H1 (cell line): ENCODE measurements around the gene RAD18. TPM values are rescaled to one million over a fixed set of nuclear protein-coding genes. Genes with fewer than 3 reads are reported as not detected.

ENCODE experiments used
- CTCF ChIA-PET: fragments of 300-600 bp; sonication (Branson Sonifier 250); formaldehyde crosslinking; loops from one replicate; lab custom pipeline; 2021; ENCODE audit not compliant: partially characterized antibody; lab: Charles Lee
- POLR2A ChIA-PET: fragments of 300-600 bp; sonication (Branson Sonifier 250); formaldehyde crosslinking; loops from one replicate; lab custom pipeline; 2021; ENCODE audit warnings: inconsistent platforms; ENCODE audit not compliant: partially characterized antibody; lab: Charles Lee
- DNase-seq, 2 experiments: peaks; one replicate each; pipeline versions ENCODE4 v3.0.0 to v3.0.0-alpha.2; 2010 to 2022; ENCODE audit warnings: low spot score in 2 of 2, low read depth in 1 of 2, mixed read lengths in 1 of 2
- FAIRE-seq: peaks from 2 replicates; lab custom pipeline; 2011; peaks lifted over from hg19 to GRCh38; lab: Jason Lieb, UNC
- H2AFZ ChIP-seq: 2 replicates; pipeline ENCODE4 v1.8.1; 2012; ENCODE audit warnings: low read length, inconsistent platforms
- H2AK5ac ChIP-seq: 2 replicates; pipeline ENCODE4 v1.6.1; 2013; ENCODE audit warnings: low read depth, low read length
- H2BK120ac ChIP-seq: replicated peaks from 2 replicates; pipeline ENCODE3; 2013; ENCODE audit warnings: low read depth, low read length, inconsistent platforms
- H2BK12ac ChIP-seq: 2 replicates; pipeline ENCODE4 v1.6.1; 2013; ENCODE audit warnings: low read depth, low read length
- H2BK15ac ChIP-seq: 2 replicates; pipeline ENCODE4 v1.6.1; 2013; ENCODE audit warnings: low read length
- H2BK20ac ChIP-seq: 2 replicates; pipeline ENCODE4 v1.6.1; 2013; ENCODE audit warnings: low read length
- H2BK5ac ChIP-seq: 2 replicates; pipeline ENCODE4 v1.6.1; 2013; ENCODE audit warnings: low read depth, low read length
- H3K14ac ChIP-seq: 2 replicates; pipeline ENCODE4 v1.6.1; 2013; ENCODE audit warnings: inconsistent platforms; ENCODE audit not compliant: insufficient read length
- H3K18ac ChIP-seq: 2 replicates; pipeline ENCODE4 v1.6.1; 2013; ENCODE audit warnings: low read length; ENCODE audit errors: extremely low read depth
- H3K23ac ChIP-seq: 2 replicates; pipeline ENCODE4 v1.6.1; 2013; ENCODE audit warnings: inconsistent platforms; ENCODE audit not compliant: insufficient read length
- H3K23me2 ChIP-seq: 2 replicates; pipeline ENCODE4 v1.6.1; 2013; ENCODE audit warnings: low read depth, low read length
- H3K27ac ChIP-seq: 2 replicates; pipeline ENCODE4 v1.6.1; 2011; ENCODE audit warnings: low read depth, low read length, inconsistent platforms
- H3K27me3 ChIP-seq, 4 experiments: replicated peaks in 1 of 4; 1 replicate in 1 of 4; 2 replicates in 3 of 4; pipeline versions ENCODE4 v1.6.1 to v1.8.1; 2011 to 2013; ENCODE audit warnings: low read length in 3 of 4, mild to moderate bottlenecking in 3 of 4, inconsistent platforms in 2 of 4, mixed read lengths in 2 of 4, moderate library complexity in 1 of 4; ENCODE audit not compliant: control insufficient read depth in 3 of 4, insufficient read depth in 3 of 4; ENCODE audit errors: extremely low read depth in 1 of 4
- H3K36me3 ChIP-seq, 4 experiments: 2 replicates each; pipeline versions ENCODE4 v1.6.1 to v1.8.1; 2011 to 2013; ENCODE audit warnings: mild to moderate bottlenecking in 4 of 4, low read length in 3 of 4, moderate library complexity in 2 of 4, control low read depth in 1 of 4, inconsistent platforms in 1 of 4; ENCODE audit not compliant: insufficient read depth in 4 of 4, control insufficient read depth in 2 of 4
- H3K4ac ChIP-seq: replicated peaks from 2 replicates; pipeline ENCODE3; 2013; ENCODE audit warnings: low read length, low read depth, mixed read lengths, inconsistent platforms; ENCODE audit not compliant: insufficient read length
- H3K4me1 ChIP-seq, 4 experiments: replicated peaks in 1 of 4; 1 replicate in 1 of 4; 2 replicates in 3 of 4; pipeline versions ENCODE4 v1.6.1 to v1.8.1; 2011 to 2013; ENCODE audit warnings: low read length in 3 of 4, inconsistent platforms in 2 of 4, mixed read lengths in 1 of 4; ENCODE audit not compliant: insufficient read depth in 4 of 4, control insufficient read depth in 3 of 4
- H3K4me2 ChIP-seq, 2 experiments: 2 replicates each; pipeline versions ENCODE4 v1.6.1 to v1.8.1; 2011 to 2013; ENCODE audit warnings: low read depth in 2 of 2, low read length in 2 of 2, control low read depth in 1 of 2, inconsistent platforms in 1 of 2, mild to moderate bottlenecking in 1 of 2; ENCODE audit not compliant: insufficient read depth in 1 of 2
- H3K4me3 ChIP-seq, 4 experiments: fragments of 200-600, 300-600 bp in 1 of 4; sonication (generic), shearing (Covaris generic), sonication (Bioruptor Twin) in 1 of 4; 2 replicates each; pipeline versions ENCODE4 v1.5.1 to v1.8.1; 2011 to 2016; ENCODE audit warnings: low read length in 4 of 4, low read depth in 3 of 4, control low read depth in 2 of 4, inconsistent platforms in 2 of 4, mild to moderate bottlenecking in 2 of 4, mixed read lengths in 1 of 4, moderate library complexity in 1 of 4; ENCODE audit not compliant: insufficient read depth in 2 of 4; ENCODE audit errors: extremely low read depth in 1 of 4
- H3K56ac ChIP-seq: replicated peaks from 2 replicates; pipeline ENCODE3; 2013; ENCODE audit warnings: low read depth, mild to moderate bottlenecking, mixed read lengths, low read length, inconsistent platforms; ENCODE audit not compliant: insufficient read length
- H3K79me1 ChIP-seq: 2 replicates; pipeline ENCODE4 v1.6.1; 2013; ENCODE audit warnings: low read depth, low read length, control low read depth
- H3K79me2 ChIP-seq, 2 experiments: 2 replicates each; pipeline versions ENCODE4 v1.6.1 to v1.8.1; 2012 to 2013; ENCODE audit warnings: low read length in 2 of 2, mild to moderate bottlenecking in 2 of 2, inconsistent platforms in 1 of 2; ENCODE audit not compliant: insufficient read depth in 2 of 2, control insufficient read depth in 1 of 2
- H3K9ac ChIP-seq, 4 experiments: replicated peaks in 1 of 4; 1 replicate in 1 of 4; 2 replicates in 3 of 4; pipeline versions ENCODE4 v1.6.1 to v1.8.1; 2011 to 2013; ENCODE audit warnings: low read depth in 3 of 4, low read length in 3 of 4, control low read depth in 2 of 4, mild to moderate bottlenecking in 2 of 4, moderate library complexity in 2 of 4, inconsistent platforms in 1 of 4; ENCODE audit errors: extremely low read depth in 1 of 4
- H3K9me3 ChIP-seq, 2 experiments: 2 replicates each; pipeline versions ENCODE4 v1.6.1 to v1.8.1; 2012 to 2013; ENCODE audit warnings: mild to moderate bottlenecking in 2 of 2, moderate library complexity in 2 of 2, control low read depth in 1 of 2, inconsistent platforms in 1 of 2, low read depth in 1 of 2, low read length in 1 of 2, mixed read lengths in 1 of 2; ENCODE audit not compliant: insufficient read depth in 2 of 2
- H4K20me1 ChIP-seq, 2 experiments: replicated peaks in 1 of 2; 2 replicates each; pipeline versions ENCODE3 to v1.8.1; 2011 to 2013; ENCODE audit warnings: inconsistent platforms in 2 of 2, low read length in 2 of 2, mild to moderate bottlenecking in 1 of 2; ENCODE audit not compliant: insufficient read depth in 2 of 2, control insufficient read depth in 1 of 2
- H4K5ac ChIP-seq: 2 replicates; pipeline ENCODE4 v1.6.1; 2013; ENCODE audit warnings: low read length, low read depth, mixed read lengths, inconsistent platforms; ENCODE audit not compliant: insufficient read length
- H4K8ac ChIP-seq: 2 replicates; pipeline ENCODE4 v1.8.0; 2013; ENCODE audit warnings: mild to moderate bottlenecking, moderate library complexity, low read length, inconsistent platforms; ENCODE audit not compliant: insufficient read depth; ENCODE audit errors: extremely low read depth
- H4K91ac ChIP-seq: replicated peaks from 2 replicates; pipeline ENCODE3; 2013; ENCODE audit warnings: low read length, mixed read lengths, inconsistent platforms; ENCODE audit not compliant: insufficient read length
- CTBP2 ChIP-seq: IDR thresholded peaks from 2 replicates; pipeline ENCODE4 v1.7.0; 2011; ENCODE audit warnings: borderline replicate concordance, mild to moderate bottlenecking, moderate library complexity, mixed read lengths, low read length; ENCODE audit not compliant: insufficient read depth, insufficient read length
- EZH2 ChIP-seq: fragments of 200-600 bp; sonication (generic); IDR thresholded peaks from 2 replicates; pipeline ENCODE4 v1.7.1; 2012; ENCODE audit warnings: low read depth, mild to moderate bottlenecking, moderate library complexity, low read length, inconsistent platforms; ENCODE audit not compliant: severe bottlenecking
- KDM1A ChIP-seq: fragments of 200-600, 300-600 bp; sonication (generic); IDR thresholded peaks from 2 replicates; pipeline ENCODE4 v1.7.1; 2016; ENCODE audit warnings: mild to moderate bottlenecking, low read length, borderline replicate concordance
- KDM5A ChIP-seq: fragments of 200-600 bp; IDR thresholded peaks from 2 replicates; pipeline ENCODE4 v1.7.1; 2012; ENCODE audit warnings: mild to moderate bottlenecking, low read length, inconsistent platforms, mixed read lengths
- NANOG ChIP-seq: IDR thresholded peaks from 2 replicates; pipeline ENCODE4 v1.6.1; 2011; ENCODE audit warnings: low read length, low read depth, mild to moderate bottlenecking, inconsistent platforms; ENCODE audit not compliant: insufficient read depth, poor library complexity, severe bottlenecking
- POLR2AphosphoS5 ChIP-seq: IDR thresholded peaks from 2 replicates; pipeline ENCODE4 v1.6.1; 2011; ENCODE audit warnings: low read depth, low read length
- TEAD4 ChIP-seq: IDR thresholded peaks from 2 replicates; pipeline ENCODE4 v1.6.1; 2012; ENCODE audit warnings: low read depth, low read length, inconsistent platforms, mixed read lengths
- WGBS, 2 experiments: shearing (Covaris generic) in 1 of 2; methylation state at CpG; one replicate each; pipeline versions ENCODE4 v1.1.6 to v1.1.7; 2013 to 2015; ENCODE audit warnings: low lambda C conversion rate in 2 of 2, mixed read lengths in 2 of 2, inconsistent platforms in 1 of 2, low coverage in 1 of 2, missing lambda C conversion rate in 1 of 2; ENCODE audit not compliant: insufficient replicate concordance in 2 of 2, insufficient coverage in 1 of 2, insufficient read length in 1 of 2; ENCODE audit errors: extremely low coverage in 1 of 2, missing lambda C conversion rate in 1 of 2; 5-methylcytosine and 5-hydroxymethylcytosine counted together
- polyA plus RNA-seq, 7 experiments: library from polyadenylated mRNA; depleted of rRNA in 3 of 7; stranded (reverse) in 5 of 7; unstranded in 2 of 7; fragments of >200 nt in 5 of 7; fragments of 200-250 nt in 2 of 7; gene quantifications; 1 replicate in 5 of 7; 2 replicates in 1 of 7; 4 replicates in 1 of 7; pipeline versions ENCODE4 v1.2.1 to v1.2.3, GENCODE V29; 2011 to 2013; ENCODE audit warnings: missing spikeins in 2 of 7, mixed read lengths in 2 of 7
- total RNA-seq: library from RNA; stranded (reverse); fragmentation: NEBNext Ultra II Directional; extraction: Animal tissue kit (Norgen Biotek cat#: 25700); gene quantifications from 2 replicates; pipeline ENCODE4 v1.2.1, GENCODE V29; 2021

The RAD18 gene
- total and polyA plus RNA-seq, 2 of the 8 experiments (the other 6 are each of a cell fraction or from before 2014, with no cell fraction given): 13.0 to 23.2 TPM

GRCh38 chr3:8843347-8843746 is 119.9 kb downstream of the RAD18 start:
- no peak overlapping the region for H2BK120ac ChIP-seq
- no peaks in the 10 kb centered on the region for H3K4me1 ChIP-seq
- POLR2A ChIA-PET: no interaction called here
- no peak overlapping the region for H3K4me2 ChIP-seq
- no peak overlapping the region for H3K18ac ChIP-seq
- H2BK12ac ChIP-seq: no peak overlapping the region
- H4K5ac ChIP-seq: no peak overlapping the region
- no peaks in the 10 kb centered on the region for H3K36me3 ChIP-seq
- CTCF ChIA-PET: interaction anchor here (1.2 kb wide), 1 partner anchor 8 kb away, joined by 6 read pairs; no protein-coding TSS in a partner anchor
- TF ChIP-seq KDM1A: no peak
- TF ChIP-seq POLR2AphosphoS5: no peak
- TF ChIP-seq CTBP2: no peak
- no peak for TF ChIP-seq TEAD4
- no peak for TF ChIP-seq KDM5A
- TF ChIP-seq EZH2: no peak
- no peak for TF ChIP-seq NANOG
- no peaks in the 10 kb centered on the region for H3K9me3 ChIP-seq
- H3K9ac ChIP-seq: no peak overlapping the region
- no peak overlapping the region for H4K91ac ChIP-seq
- 92% methylated on average over 7 of the region's 7 CpGs; no CpG with 5 or more reads in 1 of the 2 experiments for WGBS, 2 experiments
- H3K14ac ChIP-seq: no peak overlapping the region
- no peak overlapping the region for H2AFZ ChIP-seq
- H2BK20ac ChIP-seq: no peak overlapping the region
- no peaks in the 10 kb centered on the region for H3K27me3 ChIP-seq
- DNase-seq (no peak), FAIRE-seq (no peak)
- H3K23me2 ChIP-seq: no peaks in the 10 kb centered on the region
- H3K79me1 ChIP-seq: no peaks in the 10 kb centered on the region
- no peak overlapping the region for H3K23ac ChIP-seq
- no peak overlapping the region for H3K4ac ChIP-seq
- H4K8ac ChIP-seq: no peak overlapping the region
- H3K27ac ChIP-seq: no peak overlapping the region
- H3K79me2 ChIP-seq: no peaks in the 10 kb centered on the region
- H2BK15ac ChIP-seq: no peak overlapping the region
- H3K56ac ChIP-seq: no peak overlapping the region
- no peak overlapping the region for H2BK5ac ChIP-seq
- no peak overlapping the region for H2AK5ac ChIP-seq
- no peak overlapping the region for H3K4me3 ChIP-seq
- H4K20me1 ChIP-seq: no peaks in the 10 kb centered on the region
